Fibroblast of skin of right biceps (primary cell): ENCODE measurements around the gene MT1M.
"Not testable (repeated sequence)": the region's sequence is repeated elsewhere in the genome, so short reads cannot be mapped to it uniquely, and the experiment has no call there.

ENCODE experiments used
- DNase-seq: peaks from one replicate; pipeline ENCODE4 v3.0.0-alpha.2; 2013

Gene MT1M

DNA sequence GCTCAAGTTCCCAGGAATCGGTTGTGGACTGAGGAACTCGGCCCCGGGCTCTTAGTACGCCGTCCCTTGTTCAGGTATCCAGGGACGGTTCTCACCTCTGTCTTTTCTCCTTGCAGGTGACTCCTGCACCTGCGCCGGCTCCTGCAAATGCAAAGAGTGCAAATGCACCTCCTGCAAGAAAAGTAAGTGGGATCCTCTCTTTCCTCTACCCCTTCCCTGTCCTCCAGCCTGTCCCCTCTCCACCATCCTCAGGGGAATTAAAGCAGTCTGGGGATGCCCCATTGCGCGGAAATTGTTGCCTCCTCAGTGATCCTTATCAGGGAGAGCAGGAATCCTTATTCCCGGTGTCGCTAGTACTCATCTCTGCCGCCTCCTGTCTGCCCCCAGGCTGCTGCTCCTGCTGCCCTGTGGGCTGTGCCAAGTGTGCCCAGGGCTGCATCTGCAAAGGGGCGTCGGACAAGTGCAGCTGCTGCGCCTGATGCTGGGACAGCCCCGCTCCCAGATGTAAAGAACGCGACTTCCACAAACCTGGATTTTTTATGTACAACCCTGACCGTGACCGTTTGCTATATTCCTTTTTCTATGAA, 23.5 kb upstream of the MT1M start:
- DNase-seq: peak; percentile 11

- DNase-seq: peak; percentile 81
Observed at GRCh38 chr16:56609463-56609921, 23.0 kb upstream of the MT1M start.

DNA sequence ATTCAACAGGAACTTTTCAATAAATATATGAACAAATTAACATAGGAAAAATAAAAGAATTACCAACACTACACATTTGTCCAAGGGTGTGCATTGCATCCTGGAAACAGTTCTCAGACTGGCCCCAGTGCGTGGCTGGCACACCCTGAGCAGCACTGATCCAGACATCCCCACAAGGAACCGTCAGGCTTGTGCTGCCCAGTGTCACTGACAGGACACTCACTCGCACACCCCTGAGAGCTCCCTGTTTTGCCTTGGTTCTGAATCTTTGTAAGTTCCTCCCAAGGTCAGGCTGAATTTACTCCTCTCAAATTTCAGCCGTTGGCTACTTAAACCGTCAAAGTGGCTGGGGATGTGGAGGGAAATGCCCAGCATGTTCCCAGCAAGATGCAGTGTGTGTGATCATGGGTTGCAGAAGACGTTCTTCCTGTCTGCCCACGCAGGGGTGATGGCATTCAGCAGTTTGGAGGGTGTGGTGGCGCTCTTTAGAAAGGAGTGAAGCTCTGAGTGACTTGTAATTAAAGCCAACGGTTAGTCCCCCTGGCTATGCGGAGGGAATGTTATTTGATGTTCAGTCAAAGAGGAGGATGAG, 22.3 kb upstream of the MT1M start:
- peak; percentile 63 for DNase-seq

- peak; percentile 26 for DNase-seq
Observed at GRCh38 chr16:56610609-56611111, 21.8 kb upstream of the MT1M start.

- no peak for DNase-seq
Observed at GRCh38 chr16:56611281-56611833, 21.1 kb upstream of the MT1M start.

DNA sequence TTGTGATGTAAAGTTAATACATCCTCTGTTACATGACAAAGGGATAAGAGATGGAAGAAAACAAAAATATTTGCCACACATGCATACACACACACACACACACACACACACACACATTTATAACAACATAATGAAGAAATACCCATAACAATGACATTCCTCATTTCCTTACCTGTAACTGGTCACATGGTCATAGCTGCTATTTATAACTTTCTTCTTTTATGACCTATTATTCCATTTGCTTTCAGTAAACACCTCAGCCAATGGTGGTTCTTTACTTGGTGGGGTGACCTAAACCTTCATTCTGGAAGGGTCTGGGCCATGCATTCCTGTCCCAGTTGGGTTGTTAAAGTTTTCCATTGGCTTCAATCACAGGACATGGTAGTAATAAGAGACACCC, 18.8 kb upstream of the MT1M start:
- DNase-seq: no peak

GRCh38 chr16:56614549-56614991, 17.9 kb upstream of the MT1M start:
- peak; percentile 87 for DNase-seq

DNA sequence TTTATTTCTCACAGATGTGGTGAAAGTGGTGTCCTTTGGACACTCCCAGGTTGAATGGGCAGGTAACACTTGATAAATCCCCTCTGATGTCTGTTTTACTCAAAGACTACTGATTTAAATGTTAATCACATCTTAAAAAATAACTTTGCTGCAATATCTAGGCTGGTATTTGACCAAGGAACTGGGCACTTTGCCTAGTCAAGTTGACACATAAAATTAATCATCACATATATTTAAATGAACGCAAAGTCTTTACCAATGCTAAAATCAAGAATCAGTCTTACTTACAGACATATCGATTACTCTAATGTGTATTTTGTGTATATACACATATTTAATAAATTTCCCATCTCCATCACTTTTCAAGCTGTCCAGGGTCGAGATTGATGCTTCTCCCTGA, 17.1 kb upstream of the MT1M start:
- DNase-seq: peak; percentile 59

- no peak for DNase-seq
Observed at GRCh38 chr16:56616608-56617211, 15.7 kb upstream of the MT1M start.

GRCh38 chr16:56617212-56618085, 15.0 kb upstream of the MT1M start:
- DNase-seq: peak; percentile 60

- no peak for DNase-seq
Observed at GRCh38 chr16:56618138-56618537, 14.3 kb upstream of the MT1M start.

DNA sequence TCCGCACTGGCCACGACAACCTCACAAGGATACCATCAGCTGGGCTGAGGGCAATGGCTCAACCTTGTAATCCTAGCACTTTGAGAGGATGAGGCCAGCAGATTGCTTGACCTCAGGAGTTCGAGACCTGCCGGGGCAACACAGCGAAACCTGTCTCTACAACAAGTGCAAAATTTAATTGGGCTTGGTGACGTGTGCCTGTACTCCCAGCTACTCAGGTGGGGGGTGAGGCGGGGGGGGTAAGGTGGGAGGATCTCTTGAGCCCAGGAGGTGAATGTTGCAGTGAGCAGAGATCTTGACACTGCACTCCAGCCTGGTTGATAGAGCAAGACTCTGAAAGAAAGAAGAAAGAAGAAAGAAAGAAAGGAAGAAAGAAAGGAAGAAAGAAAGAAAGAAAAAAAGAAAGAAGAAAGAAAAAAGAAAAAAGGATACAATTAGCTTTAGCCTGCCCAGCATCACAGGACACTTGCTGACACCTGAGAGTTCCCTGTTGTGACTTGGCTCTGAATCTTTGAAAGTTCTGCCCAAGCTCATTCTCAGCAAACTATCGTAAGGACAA, 12.0 kb upstream of the MT1M start:
- no peak for DNase-seq

DNA sequence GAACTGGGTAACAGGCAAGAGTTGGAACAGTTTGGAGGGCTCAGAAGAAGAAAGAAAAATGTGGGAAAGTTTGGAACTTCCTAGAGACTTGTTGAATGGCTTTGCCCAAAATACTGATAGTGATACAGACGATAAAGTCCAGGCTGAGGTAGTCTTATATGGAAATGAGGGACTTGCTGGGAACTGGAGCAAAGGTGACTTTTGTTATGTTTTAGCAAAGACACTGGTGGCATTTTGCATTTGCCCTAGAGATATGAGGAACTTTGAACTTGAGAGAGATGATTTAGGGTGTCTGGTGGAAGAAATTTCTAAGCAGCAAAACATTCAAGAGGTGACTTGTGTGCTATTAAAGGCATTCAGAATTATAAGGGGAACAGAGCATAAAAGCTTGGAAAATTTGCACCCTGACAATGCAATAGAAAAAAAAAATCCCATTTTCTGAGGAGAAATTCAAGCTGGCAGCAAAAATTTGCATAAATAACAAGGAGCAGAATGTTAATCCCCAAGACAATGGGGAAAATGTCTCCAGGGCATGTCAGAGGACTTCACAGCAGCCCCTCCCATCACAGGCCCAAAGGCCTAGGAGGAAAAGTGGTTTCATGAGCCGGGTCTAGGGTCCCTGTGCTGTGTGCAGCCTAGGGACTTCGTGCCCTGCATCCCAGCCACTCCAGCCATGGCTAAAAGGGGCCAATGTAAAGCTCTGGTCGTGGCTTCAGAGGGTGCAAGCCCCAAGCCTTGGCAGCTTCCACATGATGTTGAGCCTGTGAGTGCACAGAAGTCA, 10.6 kb upstream of the MT1M start:
- DNase-seq: not testable (repeated sequence)

DNA sequence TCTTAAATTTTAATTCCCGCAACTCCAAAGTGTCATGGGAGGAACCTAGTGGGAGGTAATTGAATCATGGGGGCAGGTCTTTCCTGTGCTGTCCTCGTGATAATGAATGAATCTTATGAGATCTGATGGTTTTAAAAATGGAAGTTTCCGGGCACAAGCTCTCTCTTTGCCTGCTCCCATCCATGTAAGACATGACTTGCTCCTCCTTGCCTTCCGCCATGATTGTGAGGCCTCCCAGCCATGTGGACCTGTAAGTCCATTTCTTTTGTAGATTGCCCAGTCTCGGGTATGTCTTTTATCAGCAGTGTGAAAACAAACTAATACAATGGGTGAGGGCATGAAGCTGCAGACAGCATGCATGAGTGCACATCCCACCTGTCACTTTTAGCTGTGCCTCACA, 9.3 kb upstream of the MT1M start:
- DNase-seq: not testable (repeated sequence)

DNA sequence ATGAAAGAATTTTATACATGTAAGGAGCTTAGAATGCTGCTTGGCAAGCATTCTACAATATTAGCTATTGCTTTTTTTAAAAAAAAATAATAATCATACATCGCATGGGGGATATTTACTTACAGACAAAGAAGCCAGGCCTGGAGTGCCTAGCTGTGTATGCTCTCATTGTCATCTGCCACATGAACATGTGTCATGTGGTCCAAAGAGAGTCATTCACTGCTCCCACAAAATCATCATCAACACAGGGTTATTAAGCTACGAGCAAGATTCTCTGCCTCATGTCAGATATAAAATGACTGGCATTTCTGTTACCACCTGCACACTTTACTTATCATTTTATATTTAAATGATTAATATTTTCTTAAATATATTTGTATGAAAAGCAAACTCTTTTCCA, 8.8 kb upstream of the MT1M start:
- DNase-seq: no peak

DNA sequence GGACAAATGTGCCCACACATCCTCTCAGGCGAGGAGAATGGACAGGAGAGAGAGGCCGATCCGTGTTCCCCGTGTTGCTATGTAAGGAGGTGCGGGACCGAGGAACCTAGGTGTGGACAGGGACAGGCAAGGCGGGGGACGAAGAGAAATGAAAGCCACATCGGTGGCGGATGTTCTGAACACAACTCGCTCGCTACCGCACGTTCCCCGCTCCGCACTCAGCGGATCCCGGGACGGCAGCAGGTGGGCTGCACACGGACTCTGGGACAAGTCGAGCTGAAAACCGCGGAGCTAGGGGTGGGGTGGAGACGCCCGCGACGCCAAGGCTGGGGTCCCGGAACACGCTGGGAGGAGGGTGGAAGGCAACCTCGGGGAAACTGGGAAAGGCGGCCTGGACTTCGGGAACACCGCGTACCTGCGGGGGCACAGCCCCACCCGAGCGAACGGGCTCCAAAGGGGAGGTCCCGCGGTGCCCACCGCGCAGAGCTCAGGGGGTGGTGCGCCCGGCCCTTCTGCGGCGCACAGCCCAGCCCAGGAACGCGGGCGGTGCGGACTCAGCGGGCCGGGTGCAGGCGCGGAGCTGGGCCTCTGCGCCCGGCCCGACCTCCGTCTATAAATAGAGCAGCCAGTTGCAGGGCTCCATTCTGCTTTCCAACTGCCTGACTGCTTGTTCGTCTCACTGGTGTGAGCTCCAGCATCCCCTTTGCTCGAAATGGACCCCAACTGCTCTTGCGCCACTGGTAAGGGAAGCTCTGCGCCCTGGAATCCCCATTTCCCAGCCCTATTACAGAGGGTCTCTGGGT, 7.1 kb upstream of the MT1M start, which contains the start of gene MT1E:
Gene MT1E (plus strand): TSS at position 642 of the 803 bp plus-strand sequence. CDS start 71 bp downstream, at position 713.
- DNase-seq: peak; percentile 88

- peak; percentile 68 for DNase-seq
Observed at GRCh38 chr16:56625943-56626654, 6.4 kb upstream of the MT1M start.

GRCh38 chr16:56626685-56627084, 5.8 kb upstream of the MT1M start:
- no peak for DNase-seq

DNA sequence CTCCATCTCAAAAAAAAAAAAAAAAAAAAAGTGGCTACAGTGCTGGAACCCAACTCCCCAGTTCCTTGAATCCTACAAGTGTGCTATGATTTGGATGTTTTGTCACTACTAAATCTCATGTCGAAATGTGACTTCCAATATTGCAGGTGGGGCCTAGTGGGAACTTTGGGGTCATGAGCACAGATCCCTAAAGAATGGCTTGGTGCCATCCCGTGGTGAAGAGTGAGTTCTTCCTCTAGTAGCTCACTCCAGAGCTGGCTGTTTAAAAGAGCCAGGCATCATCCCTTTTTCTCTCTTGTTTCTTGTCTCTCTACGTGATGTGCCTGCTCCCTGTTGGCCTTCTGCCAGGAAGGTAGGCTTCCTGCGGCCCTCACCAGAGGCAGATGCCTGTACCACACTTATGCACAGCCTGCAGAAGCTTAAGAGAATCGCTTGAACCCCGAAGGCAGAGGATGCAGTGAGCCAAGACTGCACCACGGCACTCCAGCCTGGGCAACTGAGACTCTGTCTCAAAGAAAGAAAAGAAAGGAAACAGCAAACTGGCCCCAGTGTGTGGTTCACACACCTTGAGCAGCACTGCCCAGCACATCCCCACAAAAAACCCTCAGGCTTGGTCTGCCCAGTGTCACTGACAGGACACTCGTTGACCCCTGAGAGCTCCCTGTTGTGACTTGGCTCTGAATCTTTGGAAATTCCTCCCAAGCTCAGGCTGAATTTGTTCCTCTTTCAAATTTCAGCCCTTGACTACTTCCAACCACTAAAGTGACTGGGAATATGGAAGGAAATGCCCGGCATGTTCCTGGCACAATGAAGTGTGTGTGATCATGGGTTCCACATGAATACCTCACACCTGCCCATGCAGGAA, 3.7 kb upstream of the MT1M start:
- DNase-seq: no peak
